GM18520 (cell line): ENCODE results near the gene SCN4B.

Source experiments
- ATAC-seq: cut with Tn5 transposase; IDR thresholded peaks from one replicate; pipeline ENCODE4 v1.9.1; 2021; ENCODE audit not compliant: unreplicated experiment

Gene SCN4B

DNA sequence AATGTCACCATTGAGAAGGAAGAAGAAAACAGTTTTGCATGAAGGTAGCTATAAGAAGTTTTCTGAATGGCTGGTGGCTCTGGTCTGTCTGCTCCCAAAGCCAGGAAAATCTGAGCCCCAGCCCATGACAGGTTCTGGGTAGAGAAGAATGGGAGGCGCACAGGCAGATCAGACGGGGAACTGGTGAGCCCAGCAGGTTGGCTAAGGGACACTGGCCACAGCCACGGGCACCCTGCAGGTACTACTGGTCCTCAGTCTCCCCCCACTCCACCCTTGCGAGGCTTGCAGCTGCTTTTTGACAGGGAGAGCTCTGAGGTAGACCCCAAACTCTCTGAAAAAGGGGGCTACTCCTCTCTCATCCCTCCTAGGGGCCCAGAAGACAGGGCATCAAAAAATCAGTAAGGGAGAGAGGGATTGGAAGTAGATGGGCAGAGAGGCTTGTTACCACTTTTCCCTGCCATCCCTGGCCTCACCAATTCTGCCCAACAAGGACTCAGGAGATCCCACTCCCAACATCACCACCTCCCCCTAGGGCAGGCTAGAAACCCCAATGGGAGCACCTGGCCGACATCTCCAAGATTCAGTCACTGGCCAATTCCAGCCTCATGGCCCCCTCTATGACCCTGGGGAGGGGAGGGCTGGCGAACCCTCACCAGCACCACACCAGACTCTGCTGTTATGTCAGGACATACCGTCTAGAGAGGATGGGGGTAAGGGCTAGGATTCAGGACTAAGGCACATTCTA is 17.4 kb downstream of the SCN4B start:
- ATAC-seq: no peak

DNA sequence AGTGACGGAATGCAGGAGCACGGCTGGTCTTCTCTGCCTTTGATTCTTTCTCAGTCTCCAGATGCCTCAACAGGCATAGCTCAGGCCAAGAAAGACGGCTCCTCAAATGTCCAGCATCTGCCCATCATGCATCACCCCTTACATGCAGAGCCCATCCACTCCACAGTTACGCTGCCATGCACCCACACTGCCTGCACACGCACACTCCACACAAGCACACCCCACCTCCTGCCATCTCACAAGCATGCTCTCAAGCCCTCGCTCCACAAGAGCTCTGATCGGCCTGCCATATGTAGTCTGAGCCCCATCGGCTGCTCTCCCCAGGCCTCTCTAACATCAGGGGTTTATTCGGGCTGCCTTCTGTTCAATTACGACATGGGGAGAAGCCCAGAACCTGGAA is 18.8 kb downstream of the SCN4B start:
- ATAC-seq: no peak

DNA sequence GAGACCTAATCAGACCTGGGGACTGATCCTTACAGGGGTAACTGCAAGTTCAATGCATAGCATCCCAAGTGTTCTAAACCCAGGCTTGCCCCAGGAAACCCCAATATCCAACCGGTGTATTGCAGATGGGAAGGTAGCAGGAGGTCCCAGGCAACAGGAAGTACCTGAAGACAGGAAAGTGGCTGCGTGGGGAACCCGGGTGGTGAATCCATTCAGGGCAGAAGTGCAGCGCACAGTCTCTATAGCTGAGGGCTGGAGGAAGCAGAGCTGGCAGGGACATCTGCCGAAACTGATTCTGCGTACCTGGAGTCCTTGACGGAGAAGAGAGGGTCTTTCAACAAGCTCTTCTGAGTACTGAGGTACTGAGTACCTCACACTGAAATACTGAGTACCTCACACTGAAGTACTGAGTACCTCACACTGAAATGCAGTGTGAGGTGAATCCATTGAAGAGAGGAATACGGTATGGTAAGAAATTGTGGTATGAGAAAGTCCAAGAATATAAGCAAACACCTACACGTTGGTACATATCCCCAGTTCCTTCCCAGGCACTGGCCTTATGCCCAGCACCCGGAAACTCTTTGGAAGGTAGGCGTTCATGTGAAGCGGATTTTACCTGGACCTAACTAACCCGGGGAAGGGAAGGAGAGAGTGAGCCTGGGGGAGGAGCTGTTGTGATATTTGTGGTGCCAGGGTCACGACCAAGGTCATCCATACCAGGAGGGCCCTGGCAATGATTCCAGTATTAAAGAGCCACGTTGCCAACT is 20.1 kb downstream of the SCN4B start:
- ATAC-seq: no peak

DNA sequence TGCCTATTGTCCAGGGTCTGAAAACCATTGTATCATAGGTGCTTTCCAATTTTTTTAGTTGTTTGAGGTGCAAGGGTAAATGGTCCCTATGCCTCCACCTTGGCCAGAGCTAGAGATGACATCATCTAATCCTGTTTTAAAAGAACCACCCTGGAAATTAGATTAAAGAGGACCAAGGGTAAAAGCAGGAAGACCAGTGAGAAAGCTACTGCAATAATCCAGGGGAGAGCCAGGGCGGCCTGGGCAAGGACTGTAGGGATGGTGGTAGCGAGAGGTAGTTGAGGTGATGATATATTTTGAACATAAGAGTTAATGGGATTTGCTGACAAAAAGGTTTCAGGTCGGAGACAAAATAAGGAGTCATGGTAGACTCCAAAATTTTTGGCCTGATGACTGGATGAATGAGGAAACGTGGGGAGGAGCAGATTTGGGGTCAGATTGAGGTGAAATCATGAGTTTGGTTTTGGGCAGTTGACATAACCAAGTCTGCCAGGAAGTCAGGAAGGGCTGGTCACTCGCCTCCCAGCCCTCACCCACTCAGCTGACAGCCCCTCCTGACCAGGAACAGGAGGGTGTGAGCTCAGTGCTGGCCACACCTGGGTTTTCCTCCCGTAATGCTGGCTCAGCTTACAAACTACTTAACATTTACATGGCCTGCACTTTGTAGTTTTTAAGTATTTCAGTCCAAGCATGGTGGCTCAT is 23.0 kb downstream of the SCN4B start:
- ATAC-seq: no peak

DNA sequence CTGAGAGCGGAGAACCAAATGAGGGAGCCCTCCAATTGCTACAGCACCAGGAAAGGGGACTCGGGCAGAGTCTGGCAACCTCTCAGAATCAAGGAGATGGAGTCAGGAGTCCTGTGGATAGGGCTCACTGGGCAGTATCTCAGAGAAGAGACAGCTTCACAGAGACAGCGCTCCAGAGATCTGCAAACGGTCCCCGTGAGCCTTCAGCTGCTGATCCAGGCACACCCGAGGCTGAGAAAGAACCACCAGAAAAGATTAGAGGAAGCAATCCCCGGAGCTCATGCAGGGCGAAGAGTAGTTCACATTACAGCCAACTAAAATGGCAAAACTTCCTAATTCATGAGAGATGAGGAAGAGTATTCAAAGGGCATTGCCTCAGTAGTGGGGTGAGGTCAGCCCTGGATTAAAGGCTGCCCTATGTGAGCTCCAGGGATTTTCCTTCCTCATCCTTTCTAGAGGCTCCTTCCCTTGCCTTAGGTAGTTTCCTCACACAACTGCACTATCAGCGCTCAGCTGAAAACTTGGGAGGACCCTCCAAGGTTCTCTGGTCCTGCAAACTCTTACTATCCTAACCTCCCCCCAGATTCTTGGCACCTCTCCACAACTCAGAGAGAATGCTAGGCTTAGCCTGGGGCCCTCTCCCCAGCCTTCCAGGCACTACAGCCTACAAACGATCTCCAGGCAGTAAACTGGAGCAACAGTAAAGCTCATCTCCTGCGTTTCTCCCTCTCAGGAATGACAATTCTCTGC is 23.7 kb downstream of the SCN4B start:
- ATAC-seq: no peak

DNA sequence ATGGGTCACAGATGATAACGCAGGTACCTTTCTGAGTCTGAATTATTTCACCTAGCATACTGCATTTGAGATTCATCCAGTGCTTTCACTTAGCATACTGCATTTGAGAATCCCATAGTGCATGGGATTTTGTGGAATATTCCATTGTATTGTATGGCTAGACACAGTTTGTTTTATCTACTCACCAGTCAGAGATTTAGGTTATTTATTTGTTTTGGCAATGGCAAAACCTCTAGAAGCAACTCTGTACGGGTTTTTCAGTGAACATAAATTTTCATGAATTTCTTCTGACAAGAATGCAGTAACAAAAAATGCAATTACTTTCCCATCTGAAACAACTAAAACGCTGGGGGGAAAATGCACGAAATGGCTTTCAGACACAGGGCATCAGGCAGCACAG is 24.3 kb downstream of the SCN4B start:
- no peak for ATAC-seq

DNA sequence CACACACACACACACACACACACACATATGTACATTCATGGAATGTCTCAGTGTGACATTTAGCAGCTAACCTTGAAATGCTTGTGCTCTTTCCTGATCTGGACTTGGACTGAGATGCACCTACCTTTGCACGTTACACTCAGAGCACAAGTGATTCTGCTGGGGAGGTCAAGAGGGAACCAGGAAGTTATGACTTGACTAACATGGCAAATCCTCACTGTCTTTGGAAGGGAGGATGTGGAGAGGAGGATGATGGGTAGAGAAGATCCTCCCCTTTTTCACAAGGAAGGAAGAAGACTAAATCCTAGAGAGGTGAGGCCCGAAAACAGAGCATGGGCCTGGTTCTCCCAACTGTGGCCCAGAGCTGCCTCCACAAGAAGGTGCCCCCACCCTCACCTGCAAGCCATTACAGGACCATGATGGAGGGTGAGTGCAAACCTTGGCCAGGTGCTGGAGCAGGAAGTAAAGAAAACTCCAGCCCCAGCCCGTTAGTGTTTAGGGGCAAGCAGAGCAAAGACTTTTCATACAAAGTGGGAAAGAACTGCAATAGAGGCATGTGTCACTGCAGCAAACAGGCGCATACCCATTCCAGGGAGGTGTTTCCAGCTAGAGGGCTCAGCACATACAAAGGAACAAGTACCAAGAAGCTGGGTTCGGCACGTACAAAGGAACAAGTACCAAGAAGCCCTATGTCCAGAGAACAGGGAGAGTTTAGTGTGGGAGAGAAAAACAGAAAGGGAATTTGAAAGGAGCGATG is 26.4 kb downstream of the SCN4B start:
- ATAC-seq: no peak

DNA sequence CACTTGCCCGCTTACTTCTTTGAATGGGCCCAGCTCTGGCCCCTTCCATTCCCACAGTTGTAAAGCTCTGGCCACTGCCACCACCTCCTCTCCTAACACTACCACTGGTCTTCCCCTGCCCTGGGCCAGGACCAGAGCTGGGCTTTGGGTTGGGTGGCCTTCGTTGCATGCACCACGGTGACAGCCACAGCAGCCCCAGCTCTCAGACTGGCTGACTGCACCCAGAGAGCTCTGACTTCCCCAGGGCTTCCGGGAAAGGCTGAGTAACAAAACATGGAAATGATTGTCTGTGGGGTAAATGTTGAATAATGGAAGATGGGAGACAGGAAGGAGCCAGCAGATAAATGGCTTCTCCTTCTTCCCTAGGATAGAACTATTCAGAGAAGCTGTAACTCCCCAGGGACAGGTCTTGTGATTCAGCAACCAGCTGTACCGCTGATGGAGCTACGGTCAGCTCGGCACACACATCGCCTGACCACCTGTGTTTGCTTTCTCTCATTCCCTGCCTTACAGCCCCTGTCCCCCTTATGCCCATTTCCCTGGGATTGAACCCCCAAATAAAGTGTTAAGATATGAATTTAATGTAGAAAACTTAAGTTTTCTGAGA is 27.6 kb downstream of the SCN4B start:
- ATAC-seq: no peak

DNA sequence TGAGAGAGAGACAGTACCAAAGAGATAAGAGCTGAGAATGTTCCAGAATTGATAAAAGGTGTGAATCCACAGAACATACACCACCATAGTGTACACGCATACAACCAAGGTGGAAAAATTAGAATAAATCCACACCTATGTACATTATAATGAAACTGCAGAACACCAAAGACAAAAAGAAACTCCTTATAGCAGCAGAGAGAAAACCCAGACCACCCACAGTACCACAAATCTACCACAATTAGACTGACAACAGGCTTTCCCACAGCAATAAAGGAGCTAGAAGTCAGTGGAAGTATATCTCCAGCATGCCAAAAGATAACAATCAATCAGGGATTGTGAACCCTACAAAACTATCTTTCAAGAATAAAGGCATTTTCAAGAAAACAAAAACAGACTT is 31.8 kb downstream of the SCN4B start:
- no peak for ATAC-seq

DNA sequence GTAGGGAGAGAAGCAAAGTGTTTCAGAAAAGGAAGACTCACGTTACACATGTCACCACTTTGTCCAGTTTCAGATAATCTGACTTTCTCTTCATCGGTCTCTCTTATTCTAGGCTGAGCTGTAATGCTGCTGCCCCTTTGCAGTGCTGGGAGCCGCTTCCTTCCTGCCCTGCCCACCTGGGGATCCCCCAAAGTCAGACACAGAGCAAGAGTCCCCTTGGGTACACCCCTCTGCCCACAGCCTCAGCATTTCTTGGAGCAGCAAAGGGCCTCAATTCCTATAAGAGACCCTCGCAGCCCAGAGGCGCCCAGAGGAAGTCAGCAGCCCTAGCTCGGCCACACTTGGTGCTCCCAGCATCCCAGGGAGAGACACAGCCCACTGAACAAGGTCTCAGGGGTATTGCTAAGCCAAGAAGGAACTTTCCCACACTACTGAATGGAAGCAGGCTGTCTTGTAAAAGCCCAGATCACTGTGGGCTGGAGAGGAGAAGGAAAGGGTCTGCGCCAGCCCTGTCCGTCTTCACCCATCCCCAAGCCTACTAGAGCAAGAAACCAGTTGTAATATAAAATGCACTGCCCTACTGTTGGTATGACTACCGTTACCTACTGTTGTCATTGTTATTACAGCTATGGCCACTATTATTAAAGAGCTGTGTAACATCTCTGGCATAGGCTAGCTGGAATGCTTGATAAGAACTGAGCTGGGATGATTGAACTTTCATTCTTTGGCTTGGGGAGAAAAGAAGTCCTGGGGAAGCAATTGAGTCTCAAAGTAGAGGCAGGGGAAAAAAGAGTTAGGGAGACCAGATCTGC is 34.6 kb downstream of the SCN4B start:
- no peak for ATAC-seq

DNA sequence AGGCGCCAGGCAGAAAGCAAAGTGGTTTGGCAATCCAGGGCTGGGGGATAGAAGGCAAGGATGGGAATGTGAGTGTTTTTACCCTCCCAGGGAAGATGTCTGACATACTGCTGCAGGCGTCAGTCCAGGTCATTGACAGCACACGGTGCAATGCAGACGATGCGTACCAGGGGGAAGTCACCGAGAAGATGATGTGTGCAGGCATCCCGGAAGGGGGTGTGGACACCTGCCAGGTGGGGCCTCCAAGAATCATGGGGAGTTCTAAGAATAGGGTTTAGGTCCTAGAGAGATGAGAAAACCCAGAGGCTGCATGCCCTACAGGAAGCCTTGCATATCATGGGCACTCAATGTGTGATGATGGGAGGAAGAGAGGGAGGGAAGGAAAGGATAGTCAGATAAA is 37.6 kb downstream of the SCN4B start:
- ATAC-seq: no peak

DNA sequence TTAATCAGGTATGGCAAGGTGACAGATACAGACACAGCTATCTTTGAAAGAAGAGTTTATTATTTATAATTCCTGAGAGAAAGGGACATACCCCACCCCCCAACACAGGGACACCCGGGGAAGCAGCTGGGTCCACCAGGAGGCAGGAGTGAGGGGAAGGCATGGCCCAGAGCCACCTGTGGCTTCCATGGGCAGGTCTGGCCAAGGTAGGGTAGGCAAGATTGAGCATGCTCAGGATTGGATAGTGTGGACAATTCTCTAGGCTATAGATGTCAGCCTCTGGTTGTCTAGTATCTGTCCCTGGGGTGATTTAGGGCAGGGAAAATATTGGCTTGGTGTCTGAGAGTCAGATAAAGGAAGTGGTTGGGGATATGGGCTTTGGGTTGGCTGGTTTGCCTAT is 38.4 kb downstream of the SCN4B start:
- ATAC-seq: no peak

DNA sequence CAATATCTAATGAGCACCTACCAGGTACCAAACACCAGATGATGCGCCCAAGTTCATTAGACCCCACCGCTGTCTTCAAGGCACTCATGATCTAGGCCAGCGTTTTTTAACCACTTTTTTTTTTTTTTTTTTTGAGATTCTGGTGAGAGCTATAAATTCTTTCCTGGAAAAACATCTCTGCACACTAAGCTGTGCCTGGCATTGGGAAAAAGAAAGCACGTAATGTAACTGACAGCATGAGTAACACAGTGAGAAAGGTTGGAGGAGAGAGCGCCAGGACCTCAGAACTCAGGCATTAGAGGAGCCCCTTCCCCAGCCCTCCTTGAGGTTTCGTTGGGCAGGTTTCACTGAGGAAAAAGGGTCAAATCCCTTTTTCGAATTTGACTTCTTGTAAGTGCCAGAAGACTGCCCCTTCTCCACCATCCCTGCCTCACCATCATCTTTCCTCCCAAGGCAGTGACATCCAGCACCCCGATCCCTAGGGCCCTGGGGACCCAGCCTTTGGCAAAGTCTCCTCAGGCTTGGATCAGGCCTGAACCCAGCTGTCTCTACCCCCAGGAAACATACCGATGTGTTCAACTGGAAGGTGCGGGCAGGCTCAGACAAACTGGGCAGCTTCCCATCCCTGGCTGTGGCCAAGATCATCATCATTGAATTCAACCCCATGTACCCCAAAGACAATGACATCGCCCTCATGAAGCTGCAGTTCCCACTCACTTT is 39.8 kb downstream of the SCN4B start:
- ATAC-seq: no peak

DNA sequence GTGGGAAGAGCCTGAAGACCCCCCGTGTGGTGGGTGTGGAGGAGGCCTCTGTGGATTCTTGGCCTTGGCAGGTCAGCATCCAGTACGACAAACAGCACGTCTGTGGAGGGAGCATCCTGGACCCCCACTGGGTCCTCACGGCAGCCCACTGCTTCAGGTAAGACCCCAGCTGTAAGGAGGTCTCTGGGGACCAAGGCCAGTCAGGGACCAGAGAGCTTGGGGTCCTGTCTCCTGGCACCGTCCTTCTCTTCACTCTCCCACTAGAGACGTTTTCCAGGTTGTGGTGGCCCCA is 40.9 kb downstream of the SCN4B start:
- no peak for ATAC-seq

DNA sequence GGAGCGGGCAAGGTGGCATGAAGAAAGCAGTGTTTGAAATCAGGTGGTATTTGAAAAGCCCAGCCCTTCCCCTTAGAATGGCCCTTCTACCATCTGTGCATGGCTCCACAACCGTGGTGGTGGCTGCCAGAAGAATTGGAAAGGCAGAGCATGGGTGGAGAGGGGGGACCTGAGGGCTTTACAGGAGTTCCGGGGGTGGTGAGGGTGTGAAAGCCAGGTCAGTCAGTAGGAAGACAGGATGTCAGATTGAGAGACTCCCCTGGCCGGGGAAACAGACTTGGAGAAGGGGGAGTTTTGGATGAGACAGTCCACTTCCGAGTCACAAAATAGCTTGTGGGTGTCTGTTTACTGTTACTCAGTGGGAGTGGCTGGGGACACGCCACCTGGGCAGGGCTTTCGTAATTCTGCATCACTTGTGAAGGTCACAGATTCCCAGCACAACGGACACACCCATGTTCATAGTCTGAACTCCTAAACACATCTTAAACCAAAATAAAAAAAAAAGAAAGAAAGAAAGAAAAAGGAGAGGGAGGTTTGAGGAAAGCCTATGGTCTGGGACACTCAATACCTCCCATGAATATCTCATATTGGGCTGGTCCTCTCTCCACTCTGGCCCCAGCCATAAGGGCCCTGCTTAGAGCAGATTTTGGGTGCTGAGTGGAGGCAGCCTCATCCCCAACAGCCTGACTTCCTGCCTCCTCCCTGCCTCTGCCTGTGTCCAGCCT is 41.4 kb downstream of the SCN4B start:
- no peak for ATAC-seq

DNA sequence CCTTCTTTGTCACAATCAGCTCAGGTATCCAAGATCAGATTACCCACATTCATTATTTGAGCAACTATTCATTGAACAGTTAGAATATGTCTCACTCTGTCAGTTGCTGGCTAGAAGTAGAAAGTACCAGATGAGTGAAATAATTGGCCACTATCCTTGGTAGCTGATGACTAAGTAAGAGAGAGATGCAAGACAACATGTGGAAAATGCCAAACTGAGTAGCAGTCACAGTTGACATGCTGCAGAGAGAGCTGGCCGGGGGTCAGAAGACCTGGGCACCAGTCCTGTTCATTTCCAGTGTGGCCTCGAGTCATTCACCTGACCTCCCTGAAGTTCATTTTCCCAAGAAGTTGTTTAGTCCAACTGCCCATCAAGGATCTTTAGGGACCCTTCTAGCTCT is 43.4 kb downstream of the SCN4B start:
- ATAC-seq: no peak

DNA sequence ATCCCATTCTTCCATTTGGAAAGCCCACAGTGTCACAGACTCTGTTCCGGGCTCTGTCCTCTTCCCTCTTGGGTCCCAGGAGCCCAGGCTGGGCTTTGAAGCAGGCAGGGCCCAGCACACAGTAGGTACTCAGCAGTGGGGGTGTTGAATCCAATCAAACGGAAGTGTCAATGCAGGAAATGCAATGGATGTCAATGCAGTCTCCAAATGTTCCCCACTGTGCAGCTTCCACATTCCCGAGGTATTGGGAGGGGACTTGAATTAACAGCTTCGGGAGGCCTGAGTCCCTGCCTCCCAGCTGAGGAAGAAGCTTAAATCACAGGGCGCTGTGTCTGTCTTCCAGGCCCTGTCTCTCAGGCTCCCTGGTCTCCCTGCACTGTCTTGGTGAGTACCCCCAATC is 44.1 kb downstream of the SCN4B start:
- ATAC-seq: no peak

DNA sequence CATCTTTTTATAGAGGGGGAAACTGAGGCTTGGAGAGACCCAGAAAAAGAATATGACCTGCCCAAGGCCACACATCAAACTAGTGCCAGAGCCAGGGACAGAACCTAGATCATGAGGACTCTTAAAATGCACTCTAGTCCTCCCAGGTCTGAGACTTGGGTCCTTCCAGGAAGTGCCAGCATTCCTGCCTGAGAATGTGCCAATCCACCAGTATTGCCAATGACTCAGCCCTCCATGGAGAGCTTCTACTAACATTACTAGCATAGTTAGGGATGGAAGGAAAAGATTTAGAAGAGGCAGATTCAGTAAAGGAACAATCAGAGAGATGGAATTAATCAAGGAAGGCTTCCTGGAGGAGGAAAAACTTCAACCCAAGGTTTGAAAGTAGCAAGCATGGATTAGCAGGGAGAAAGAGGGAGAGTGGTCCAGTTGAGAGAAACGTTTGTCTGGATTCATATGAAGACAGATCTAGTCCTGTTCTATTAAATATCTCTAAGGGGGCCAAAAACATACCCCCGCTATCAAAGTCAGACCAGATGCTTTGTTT is 45.8 kb downstream of the SCN4B start:
- no peak for ATAC-seq
